Activated CD8-positive, alpha-beta T cell treated with anti-CD3 and anti-CD28 coated beads for 36 hours (primary cell): Measurements from ENCODE around the gene LRRC63. TPM values are rescaled to one million over a fixed set of nuclear protein-coding genes. Genes with fewer than 3 reads are reported as not detected.

ENCODE experiments used
- ATAC-seq: fragments of 200-7000 bp; cut with Tn5 transposase; one replicate; pipeline ENCODE4 v1.10.0; 2021; ENCODE audit warnings: mild to moderate bottlenecking, moderate library complexity
- CTCF ChIA-PET: fragments of 350-600 bp; sonication (Branson Sonifier 250); formaldehyde crosslinking; loops from one replicate; lab custom pipeline; 2021; ENCODE audit warnings: antibody characterized with exemption; lab: Charles Lee
- POLR2A ChIA-PET: fragments of 350-600 bp; sonication (Branson Sonifier 250); formaldehyde crosslinking; loops from one replicate; lab custom pipeline; 2021; ENCODE audit warnings: antibody characterized with exemption; lab: Charles Lee
- DNase-seq: peaks from one replicate; pipeline ENCODE4 v3.0.0-alpha.2; 2020
- H3K27ac Mint-ChIP-seq: one replicate; pipeline ENCODE4 v1.8.0; 2021; ENCODE audit warnings: mild to moderate bottlenecking, mixed read lengths
- H3K27me3 Mint-ChIP-seq: one replicate; pipeline ENCODE4 v1.8.0; 2021; ENCODE audit warnings: mixed read lengths
- H3K36me3 Mint-ChIP-seq: one replicate; pipeline ENCODE4 v1.8.0; 2021; ENCODE audit warnings: low read depth, mixed read lengths
- H3K4me1 Mint-ChIP-seq: one replicate; pipeline ENCODE4 v1.8.0; 2021; ENCODE audit warnings: low read depth, mixed read lengths
- H3K4me3 Mint-ChIP-seq: one replicate; pipeline ENCODE4 v1.8.0; 2021; ENCODE audit warnings: mild to moderate bottlenecking, moderate library complexity, mixed read lengths
- H3K9me3 Mint-ChIP-seq: one replicate; pipeline ENCODE4 v1.8.0; 2021; ENCODE audit warnings: mixed read lengths
- intact Hi-C: fragments of 100-400 bp; cut with micrococcal nuclease; formaldehyde crosslinking; loops from one replicate; pipeline ENCODE4 v1.10.0; 2022
- total RNA-seq, 2 experiments: library from RNA; stranded (reverse); gene quantifications; one replicate each; pipeline ENCODE4 v1.2.3, GENCODE V29; 2021
- TF ChIP-seq, protein P1 (sequence below): fragments of 200-600 bp; IDR thresholded peaks from one replicate; pipeline ENCODE4 v1.8.0; 2022; ENCODE audit warnings: antibody characterized with exemption, mild to moderate bottlenecking

The LRRC63 gene
- total RNA-seq, 2 experiments from 2014 or later, result 0.47 to 0.59 TPM

DNA sequence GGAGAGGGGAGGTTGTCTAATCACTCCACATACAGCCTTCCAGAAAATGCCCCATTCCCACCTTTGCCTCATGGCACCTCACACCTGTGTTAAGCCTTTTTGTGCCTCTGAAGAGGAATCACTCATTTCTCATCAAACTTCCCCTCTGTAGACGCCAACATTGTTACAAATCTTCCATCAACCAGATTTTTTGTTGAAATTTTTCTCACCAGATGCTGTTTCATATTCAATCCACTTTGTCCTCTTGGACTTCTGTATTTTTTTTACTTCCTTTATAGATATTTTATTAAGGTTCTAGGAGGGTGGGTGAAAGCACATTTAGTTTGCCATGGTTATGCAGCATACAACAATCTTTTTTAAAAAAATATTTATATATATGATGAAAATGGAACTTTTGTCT lies 101.3 kb downstream of the LRRC63 start:
- DNase-seq (no peak), ATAC-seq (no peak)
- intact Hi-C loops, result no loop called here
- no peaks in the 10 kb centered on the region for H3K27me3 Mint-ChIP-seq
- H3K36me3 Mint-ChIP-seq, result peaks cover 49% of the 10 kb centered on the region
- peaks cover 27% of the 10 kb centered on the region for H3K4me1 Mint-ChIP-seq
- H3K27ac Mint-ChIP-seq, result no peak overlapping the region
- ChIA-PET POLR2A (interaction anchor here (1.7 kb wide), 1 partner anchor 17 kb away, joined by 4 read pairs; no protein-coding TSS in a partner anchor), CTCF (interaction anchor here (1.0 kb wide), 3 partner anchors 8 to 141 kb away, joined by 3 to 4 read pairs (median 3); no protein-coding TSS in a partner anchor)
- H3K9me3 Mint-ChIP-seq, result no peaks in the 10 kb centered on the region
- no peak overlapping the region for H3K4me3 Mint-ChIP-seq
- TF ChIP-seq, protein P1, sequence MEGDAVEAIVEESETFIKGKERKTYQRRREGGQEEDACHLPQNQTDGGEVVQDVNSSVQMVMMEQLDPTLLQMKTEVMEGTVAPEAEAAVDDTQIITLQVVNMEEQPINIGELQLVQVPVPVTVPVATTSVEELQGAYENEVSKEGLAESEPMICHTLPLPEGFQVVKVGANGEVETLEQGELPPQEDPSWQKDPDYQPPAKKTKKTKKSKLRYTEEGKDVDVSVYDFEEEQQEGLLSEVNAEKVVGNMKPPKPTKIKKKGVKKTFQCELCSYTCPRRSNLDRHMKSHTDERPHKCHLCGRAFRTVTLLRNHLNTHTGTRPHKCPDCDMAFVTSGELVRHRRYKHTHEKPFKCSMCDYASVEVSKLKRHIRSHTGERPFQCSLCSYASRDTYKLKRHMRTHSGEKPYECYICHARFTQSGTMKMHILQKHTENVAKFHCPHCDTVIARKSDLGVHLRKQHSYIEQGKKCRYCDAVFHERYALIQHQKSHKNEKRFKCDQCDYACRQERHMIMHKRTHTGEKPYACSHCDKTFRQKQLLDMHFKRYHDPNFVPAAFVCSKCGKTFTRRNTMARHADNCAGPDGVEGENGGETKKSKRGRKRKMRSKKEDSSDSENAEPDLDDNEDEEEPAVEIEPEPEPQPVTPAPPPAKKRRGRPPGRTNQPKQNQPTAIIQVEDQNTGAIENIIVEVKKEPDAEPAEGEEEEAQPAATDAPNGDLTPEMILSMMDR, result no peak

DNA sequence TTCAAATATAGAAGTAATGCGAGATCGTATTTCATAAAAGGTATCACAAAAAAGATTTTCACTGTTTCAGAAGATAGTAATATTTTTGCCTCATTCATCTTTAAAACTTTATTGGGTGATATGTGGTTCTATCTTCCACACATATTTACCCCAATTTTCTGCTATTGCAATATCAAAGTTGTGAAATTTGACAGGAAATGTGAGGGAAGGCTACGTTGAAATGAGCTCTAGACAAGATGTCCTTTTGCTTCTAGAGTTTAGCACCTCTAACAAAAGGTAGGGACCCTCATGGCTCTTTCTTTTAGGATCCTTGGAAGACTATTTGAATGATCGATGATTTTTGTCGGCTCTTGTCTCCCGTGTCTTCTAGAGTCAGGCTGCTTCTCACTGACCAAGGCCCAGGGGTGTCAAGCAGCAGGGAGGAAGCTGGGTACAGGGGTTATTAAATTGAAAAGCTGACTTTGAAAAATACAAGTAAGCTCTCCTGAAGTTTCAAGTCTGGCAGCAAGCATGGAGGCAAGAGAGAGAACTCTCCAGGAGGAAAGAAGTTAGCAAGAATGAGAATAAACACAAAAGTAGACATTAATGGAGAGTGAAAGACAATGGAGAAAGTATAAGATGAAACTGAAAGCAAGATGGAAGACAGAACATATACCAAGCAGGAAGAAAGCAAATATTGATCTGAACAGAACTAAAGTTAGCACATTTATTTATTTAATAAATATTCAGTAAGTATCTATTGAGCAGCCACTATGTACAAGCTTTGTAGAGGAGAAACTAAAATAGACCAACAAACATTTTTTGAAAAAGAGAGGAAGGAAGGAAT lies 101.9 kb downstream of the LRRC63 start:
- intact Hi-C loops, result no loop called here
- peak; percentile 51 for ATAC-seq
- peaks cover 50% of the 10 kb centered on the region for H3K36me3 Mint-ChIP-seq

DNA sequence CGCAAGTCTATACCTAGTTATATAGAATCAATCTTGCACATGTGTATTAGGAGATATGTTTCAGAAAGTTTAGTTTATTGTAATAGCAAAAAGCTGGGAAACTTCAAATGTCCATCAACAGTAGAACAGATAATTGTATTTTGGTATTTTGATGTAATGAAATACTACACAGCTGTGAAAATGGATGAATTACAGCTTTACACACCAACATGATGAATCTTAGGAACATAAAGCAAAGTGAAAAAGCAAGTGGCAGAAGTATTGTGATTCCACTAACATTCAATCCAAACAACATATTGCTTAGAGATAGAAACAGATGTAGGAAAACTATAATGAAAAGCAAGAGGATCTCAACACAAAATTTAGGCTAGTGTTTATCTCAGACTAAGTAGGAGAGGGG lies 102.9 kb downstream of the LRRC63 start:
- Mint-ChIP-seq H3K4me3 (no peak overlapping the region), H3K27me3 (no peaks in the 10 kb centered on the region), H3K4me1 (peaks cover 37% of the 10 kb centered on the region), H3K27ac (no peak overlapping the region), H3K9me3 (no peaks in the 10 kb centered on the region), H3K36me3 (peaks cover 46% of the 10 kb centered on the region)
- TF ChIP-seq, protein P1, result no peak
- ChIA-PET CTCF (interaction anchor here (1.1 kb wide), 2 partner anchors 15 to 943 kb away, joined by 3 read pairs; no protein-coding TSS in a partner anchor), POLR2A (interaction anchor here (1.7 to 2.0 kb wide), 2 partner anchors 10 to 19 kb away, joined by 4 to 6 read pairs; no protein-coding TSS in a partner anchor)
- DNase-seq (no peak), ATAC-seq (no peak)
- intact Hi-C loops, result no loop called here

More for the DNA sequence above, 101.9 kb downstream of the LRRC63 start:
- H3K27ac Mint-ChIP-seq, result peak overlapping the region; percentile 75
- ChIA-PET CTCF (interaction anchor here (1.0 to 1.1 kb wide), 4 partner anchors 8 to 142 kb away, joined by 3 to 4 read pairs (median 3); no protein-coding TSS in a partner anchor), POLR2A (interaction anchor here (1.7 kb wide), 1 partner anchor 18 kb away, joined by 4 read pairs; no protein-coding TSS in a partner anchor)
- TF ChIP-seq, protein P1, result no peak
- H3K9me3 Mint-ChIP-seq, result no peaks in the 10 kb centered on the region
- no peak for DNase-seq
- H3K4me3 Mint-ChIP-seq, result peak overlapping the region; percentile 37
- peaks cover 33% of the 10 kb centered on the region for H3K4me1 Mint-ChIP-seq
- H3K27me3 Mint-ChIP-seq, result no peaks in the 10 kb centered on the region

DNA sequence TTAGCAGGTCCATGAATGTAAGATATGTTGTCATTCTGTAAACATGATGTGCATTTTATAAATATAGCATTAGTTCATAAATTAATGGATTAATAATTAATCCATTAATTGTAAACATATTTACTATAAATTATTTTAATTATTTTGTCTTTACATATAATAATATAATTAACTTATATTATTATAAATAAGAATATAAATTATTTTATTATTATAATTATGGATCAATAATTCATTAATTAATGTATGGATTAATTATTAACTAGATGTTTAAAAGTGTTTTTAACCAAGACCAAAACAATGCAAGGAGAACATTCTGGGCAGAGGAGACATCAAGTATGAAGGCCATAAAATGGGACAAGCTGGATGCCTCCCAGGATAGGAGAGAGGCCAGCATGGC lies 103.3 kb downstream of the LRRC63 start:
- peaks cover 34% of the 10 kb centered on the region for H3K4me1 Mint-ChIP-seq
- intact Hi-C loops, result loop anchor here (5.0 kb wide), 1 partner anchor 148 kb away; no protein-coding TSS in a partner anchor
- H3K27ac Mint-ChIP-seq, result no peak overlapping the region
- ChIA-PET CTCF (interaction anchor here (0.6 to 1.1 kb wide), 2 partner anchors 35 to 944 kb away, joined by 3 read pairs; no protein-coding TSS in a partner anchor), POLR2A (interaction anchor here (2.0 kb wide), 1 partner anchor 11 kb away, joined by 6 read pairs; no protein-coding TSS in a partner anchor)
- ATAC-seq (no peak), DNase-seq (no peak)
- H3K27me3 Mint-ChIP-seq, result no peaks in the 10 kb centered on the region
- TF ChIP-seq, protein P1, result no peak
- H3K4me3 Mint-ChIP-seq, result no peak overlapping the region
- peaks cover 41% of the 10 kb centered on the region for H3K36me3 Mint-ChIP-seq
- H3K9me3 Mint-ChIP-seq, result no peaks in the 10 kb centered on the region
